HFF-Myc (cell line): ENCODE measurements around the gene SLC22A16.
"Not testable (repeated sequence)": the region's sequence is repeated elsewhere in the genome, so short reads cannot be mapped to it uniquely, and the experiment has no call there.

Experiments used
- DNase-seq: peaks from one replicate; pipeline ENCODE4 v3.0.0-alpha.2; 2011; ENCODE audit warnings: low read depth; ENCODE audit errors: extremely low read depth
- H3K4me3 ChIP-seq: replicated peaks from 2 replicates; pipeline ENCODE4 v1.5.1; 2011; ENCODE audit warnings: low read depth, mild to moderate bottlenecking, control low read depth, low read length
- CTCF ChIP-seq: IDR thresholded peaks from 2 replicates; pipeline ENCODE4 v1.5.1; 2012; ENCODE audit warnings: mild to moderate bottlenecking, low read depth, low read length, control low read depth; ENCODE audit errors: missing control alignments

SLC22A16 gene

GRCh38 chr6:110490110-110490509, 13.7 kb upstream of the SLC22A16 start:
- no peak for TF ChIP-seq CTCF
- no peak for DNase-seq
- H3K4me3 ChIP-seq = no peak overlapping the region

- no peak for TF ChIP-seq CTCF
- H3K4me3 ChIP-seq = no peak overlapping the region
- no peak for DNase-seq
These were observed 12.3 kb upstream of the SLC22A16 start for GRCh38 chr6:110488606-110489190.

- not testable (repeated sequence) for DNase-seq, H3K4me3 ChIP-seq
These were observed 11.6 kb upstream of the SLC22A16 start for GRCh38 chr6:110487968-110488381.

GRCh38 chr6:110486756-110487155, 10.3 kb upstream of the SLC22A16 start:
- no peak for TF ChIP-seq CTCF
- no peak for DNase-seq

GRCh38 chr6:110485491-110485890, 9.1 kb upstream of the SLC22A16 start:
- DNase-seq = no peak
- no peak overlapping the region for H3K4me3 ChIP-seq
- TF ChIP-seq CTCF = no peak

More at GRCh38 chr6:110486756-110487155, 10.3 kb upstream of the SLC22A16 start:
- no peak overlapping the region for H3K4me3 ChIP-seq

GRCh38 chr6:110484321-110484720, 7.9 kb upstream of the SLC22A16 start:
- TF ChIP-seq CTCF = no peak
- no peak for DNase-seq
- no peak overlapping the region for H3K4me3 ChIP-seq

GRCh38 chr6:110482774-110483400, 6.5 kb upstream of the SLC22A16 start:
- H3K4me3 ChIP-seq = no peak overlapping the region
- no peak for TF ChIP-seq CTCF
- DNase-seq = no peak
